Activated CD8-positive, alpha-beta memory T cell treated with anti-CD3 and anti-CD28 coated beads for 36 hours (primary cell): ENCODE data around the gene RGS9. TPM values are rescaled to one million over a fixed set of nuclear protein-coding genes. Genes with fewer than 3 reads are reported as not detected.
"Not testable (repeated sequence)": the region's sequence is repeated elsewhere in the genome, so short reads cannot be mapped to it uniquely, and the experiment has no call there.

Experiments
- CTCF ChIA-PET: fragments of 350-600 bp; sonication (Branson Sonifier 250); formaldehyde crosslinking; loops from one replicate; lab custom pipeline; 2021; ENCODE audit warnings: antibody characterized with exemption; lab: Charles Lee
- POLR2A ChIA-PET: fragments of 350-600 bp; sonication (Branson Sonifier 250); formaldehyde crosslinking; loops from one replicate; lab custom pipeline; 2021; ENCODE audit warnings: antibody characterized with exemption; lab: Charles Lee
- total RNA-seq, 2 experiments: library from RNA; stranded (reverse); gene quantifications; one replicate each; pipeline ENCODE4 v1.2.3, GENCODE V29; 2021

The RGS9 gene
- total RNA-seq, 2 experiments from 2014 or later = 1.3 to 1.7 TPM

- POLR2A ChIA-PET = interaction anchor here (0.5 kb wide), 1 partner anchor 62 kb away, joined by 3 read pairs; no protein-coding TSS in a partner anchor
- CTCF ChIA-PET = interaction anchor here (1.1 kb wide), 1 partner anchor 127 kb away, joined by 4 read pairs; no protein-coding TSS in a partner anchor
These were observed 32.2 kb upstream of the RGS9 start for GRCh38 chr17:65104973-65105372.

- ChIA-PET POLR2A (no interaction called here), CTCF (interaction anchor here (2.5 kb wide), 1 partner anchor 8 kb away, joined by 5 read pairs; no protein-coding TSS in a partner anchor)
These were observed 29.0 kb upstream of the RGS9 start for GRCh38 chr17:65108152-65108551.

GRCh38 chr17:65109543-65109942, 27.6 kb upstream of the RGS9 start:
- CTCF ChIA-PET = interaction anchor here (2.5 kb wide), 1 partner anchor 9 kb away, joined by 5 read pairs; no protein-coding TSS in a partner anchor
- POLR2A ChIA-PET = no interaction called here

- CTCF ChIA-PET = interaction anchor here (2.5 kb wide), 1 partner anchor 10 kb away, joined by 5 read pairs; no protein-coding TSS in a partner anchor
- POLR2A ChIA-PET = no interaction called here
These were observed 27.0 kb upstream of the RGS9 start for GRCh38 chr17:65109990-65110680.

GRCh38 chr17:65115839-65116238, 21.3 kb upstream of the RGS9 start:
- CTCF ChIA-PET = no interaction called here
- POLR2A ChIA-PET = no interaction called here

GRCh38 chr17:65116515-65116914, 20.7 kb upstream of the RGS9 start:
- POLR2A ChIA-PET, CTCF ChIA-PET: not testable (repeated sequence)

GRCh38 chr17:65117384-65118035, 19.7 kb upstream of the RGS9 start:
- POLR2A ChIA-PET = no interaction called here
- CTCF ChIA-PET = interaction anchor here (1.0 to 1.5 kb wide), 3 partner anchors 17 to 19 kb away, joined by 3 read pairs; partner anchors contain the start of gene RGS9

GRCh38 chr17:65121368-65121767, 15.8 kb upstream of the RGS9 start:
- POLR2A ChIA-PET = no interaction called here
- CTCF ChIA-PET = interaction anchor here (1.9 kb wide), 1 partner anchor 64 kb away, joined by 5 read pairs; the partner anchor contains the start of gene GNA13

- POLR2A ChIA-PET = interaction anchor here (0.7 kb wide), 2 partner anchors 65 to 70 kb away, joined by 5 to 7 read pairs; partner anchors contain the start of gene GNA13
- CTCF ChIA-PET = interaction anchor here (0.7 to 1.9 kb wide), 4 partner anchors 51 to 182 kb away, joined by 3 to 7 read pairs (median 5); partner anchors contain the start of gene GNA13
These were observed 15.0 kb upstream of the RGS9 start for GRCh38 chr17:65121916-65122806.

- ChIA-PET CTCF (interaction anchor here (0.6 to 1.2 kb wide), 8 partner anchors 11 to 400 kb away, joined by 3 to 7 read pairs (median 4); partner anchors contain the start of gene RGS9), POLR2A (interaction anchor here (0.7 kb wide), 4 partner anchors 16 to 69 kb away, joined by 3 to 13 read pairs (median 6); partner anchors contain the start of gene GNA13)
These were observed 14.1 kb upstream of the RGS9 start for GRCh38 chr17:65122836-65123756.

- POLR2A ChIA-PET = interaction anchor here (0.7 kb wide), 1 partner anchor 24 kb away, joined by 3 read pairs; no protein-coding TSS in a partner anchor
- CTCF ChIA-PET = interaction anchor here (0.6 to 1.2 kb wide), 5 partner anchors 10 to 399 kb away, joined by 3 to 4 read pairs (median 3); partner anchors contain the start of gene RGS9
These were observed 13.2 kb upstream of the RGS9 start for GRCh38 chr17:65123757-65124675.

- CTCF ChIA-PET = interaction anchor here (0.9 to 1.3 kb wide), 2 partner anchors 101 to 126 kb away, joined by 3 read pairs; no protein-coding TSS in a partner anchor
- POLR2A ChIA-PET = interaction anchor here (0.6 kb wide), 1 partner anchor 111 kb away, joined by 3 read pairs; no protein-coding TSS in a partner anchor
These were observed 6.3 kb upstream of the RGS9 start for GRCh38 chr17:65130832-65131231.

GRCh38 chr17:65131240-65131639, 5.9 kb upstream of the RGS9 start:
- CTCF ChIA-PET = interaction anchor here (0.9 kb wide), 1 partner anchor 126 kb away, joined by 3 read pairs; no protein-coding TSS in a partner anchor
- POLR2A ChIA-PET = no interaction called here

GRCh38 chr17:65131946-65132345, 5.2 kb upstream of the RGS9 start:
- CTCF ChIA-PET = no interaction called here
- POLR2A ChIA-PET = no interaction called here

GRCh38 chr17:65134035-65134434, 3.1 kb upstream of the RGS9 start:
- CTCF ChIA-PET = interaction anchor here (0.6 kb wide), 1 partner anchor 11 kb away, joined by 3 read pairs; no protein-coding TSS in a partner anchor
- POLR2A ChIA-PET = interaction anchor here (0.6 kb wide), 1 partner anchor 8 kb away, joined by 5 read pairs; no protein-coding TSS in a partner anchor
